Fibroblast of pulmonary artery (primary cell): ENCODE data around the gene MED28.

Source experiments
- DNase-seq: peaks from one replicate; pipeline ENCODE4 v3.0.0-alpha.2; 2010; ENCODE audit warnings: low read depth
- H3K4me3 ChIP-seq: replicated peaks from 2 replicates; pipeline ENCODE4 v1.5.1; 2011; ENCODE audit warnings: low read depth, mild to moderate bottlenecking, control low read depth, low read length, moderate library complexity
- CTCF ChIP-seq: IDR thresholded peaks from 2 replicates; pipeline ENCODE4 v1.5.1; 2011; ENCODE audit warnings: mild to moderate bottlenecking, control low read depth, low read length, inconsistent platforms; ENCODE audit errors: missing control alignments

The MED28 gene

GRCh38 chr4:17636696-17637622 is 22.5 kb downstream of the MED28 start:
- H3K4me3 ChIP-seq = no peak overlapping the region
- DNase-seq = peak; percentile 77
- peak; percentile 85 for TF ChIP-seq CTCF

- no peak for DNase-seq
- H3K4me3 ChIP-seq = no peak overlapping the region
- TF ChIP-seq CTCF = no peak
Observed at GRCh38 chr4:17639136-17639535, 24.7 kb downstream of the MED28 start.

GRCh38 chr4:17642398-17642783 is 27.9 kb downstream of the MED28 start:
- no peak overlapping the region for H3K4me3 ChIP-seq
- no peak for TF ChIP-seq CTCF

GRCh38 chr4:17646693-17647092 is 32.3 kb downstream of the MED28 start:
- TF ChIP-seq CTCF = no peak
- H3K4me3 ChIP-seq = no peak overlapping the region
- DNase-seq = no peak

More at GRCh38 chr4:17642398-17642783, 27.9 kb downstream of the MED28 start:
- DNase-seq = no peak

- no peak for TF ChIP-seq CTCF
- DNase-seq = no peak
- no peak overlapping the region for H3K4me3 ChIP-seq
Observed at GRCh38 chr4:17647176-17647806, 32.9 kb downstream of the MED28 start.

GRCh38 chr4:17647927-17648326 is 33.5 kb downstream of the MED28 start:
- H3K4me3 ChIP-seq = no peak overlapping the region

More at GRCh38 chr4:17647927-17648326, 33.5 kb downstream of the MED28 start:
- peak; percentile 2 for TF ChIP-seq CTCF
- no peak for DNase-seq
